SK-N-SH treated with all-trans-retinoic acid at 6 μM for 48 hours (cell line): ENCODE measurements around the gene ATP11A.

ENCODE experiments used
- TOX ChIP-seq: fragments of 250-450 bp; sonication (Bioruptor Pico); IDR thresholded peaks from 2 replicates; pipeline ENCODE4 v1.8.0; 2021; ENCODE audit warnings: mild to moderate bottlenecking, moderate library complexity, borderline replicate concordance
- ZFP30 ChIP-seq: fragments of 450-650 bp; formaldehyde crosslinking; IDR thresholded peaks from 2 replicates; pipeline ENCODE4 v1.5.0; 2022; ENCODE audit warnings: mild to moderate bottlenecking, moderate library complexity

DNA sequence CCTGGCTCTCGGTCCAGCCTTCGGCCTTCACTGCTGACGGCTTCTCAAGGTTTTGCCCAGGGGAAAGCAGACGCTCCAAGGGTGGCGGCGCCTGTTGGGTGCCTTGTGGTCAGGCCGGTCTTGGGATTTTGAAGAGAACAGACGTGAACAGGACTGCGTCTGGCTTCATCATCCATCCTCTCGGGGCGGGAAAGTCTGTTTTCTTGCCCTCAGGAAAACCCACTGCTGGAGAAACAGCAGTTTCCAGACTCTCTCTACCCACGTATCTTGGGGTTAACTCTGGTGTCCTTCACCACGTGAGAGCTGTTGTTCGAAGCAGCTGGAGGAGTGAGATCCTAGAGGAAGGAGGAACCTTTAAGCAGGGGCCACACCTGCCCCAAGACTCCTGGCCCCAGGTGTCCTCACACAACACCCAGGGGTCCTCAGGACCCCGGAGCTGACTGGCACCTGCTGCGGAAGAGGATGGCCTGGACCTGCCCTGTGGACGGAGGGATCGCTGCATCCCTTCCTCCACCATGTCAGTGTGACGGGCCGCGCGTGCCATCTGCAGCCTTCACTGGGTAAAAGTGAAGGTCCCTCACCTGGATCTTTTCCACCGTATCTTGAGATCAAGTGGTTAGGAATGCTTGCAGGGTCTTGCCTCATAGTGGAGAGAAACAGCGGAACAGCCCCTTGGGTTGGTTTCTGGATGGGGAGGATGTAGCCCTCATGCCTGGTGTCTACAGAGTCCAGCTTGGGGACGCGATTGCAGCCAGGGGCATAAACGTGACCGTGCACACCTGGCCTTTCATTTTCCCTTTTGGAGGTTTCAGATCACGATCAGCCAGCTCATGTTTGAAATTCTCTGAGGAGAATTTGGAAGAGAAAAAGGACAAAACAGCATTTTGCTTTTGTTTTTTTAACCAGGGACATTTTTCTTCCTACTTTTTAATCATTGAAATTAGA, 209.7 kb downstream of the ATP11A start:
- TF ChIP-seq TOX (no peak), ZFP30 (CRISPR knock-in tag) (no peak)
